Endothelial cell of umbilical vein (primary cell): ENCODE results near the gene DNAH1.

ENCODE experiments used
- CTCF ChIP-seq, 2 donors: IDR thresholded peaks; 1 replicate in 1 of 2; 2 replicates in 1 of 2; pipeline ENCODE4 v1.5.1; 2011; ENCODE audit warnings: low read length in 2 of 2, mild to moderate bottlenecking in 2 of 2, moderate library complexity in 2 of 2, control low read depth in 1 of 2, inconsistent platforms in 1 of 2, low read depth in 1 of 2; ENCODE audit not compliant: insufficient read depth in 1 of 2; ENCODE audit errors: extremely low read depth in 1 of 2
- EZH2 ChIP-seq: IDR thresholded peaks from 2 replicates; pipeline ENCODE4 v1.6.1; 2012; ENCODE audit warnings: borderline replicate concordance, low read depth, mild to moderate bottlenecking, moderate library complexity, low read length, inconsistent platforms; ENCODE audit not compliant: severe bottlenecking
- FOS ChIP-seq: IDR thresholded peaks from 2 replicates; pipeline ENCODE4 v1.6.1; 2011; ENCODE audit warnings: mild to moderate bottlenecking, low read length, moderate library complexity, borderline replicate concordance; ENCODE audit not compliant: insufficient read depth
- GATA2 ChIP-seq: IDR thresholded peaks from 2 replicates; pipeline ENCODE4 v1.7.0; 2011; ENCODE audit warnings: low read depth, mild to moderate bottlenecking, moderate library complexity, mixed read lengths, low read length; ENCODE audit not compliant: insufficient read length, insufficient read depth
- JUN ChIP-seq: IDR thresholded peaks from 2 replicates; pipeline ENCODE4 v1.6.1; 2011; ENCODE audit warnings: borderline replicate concordance, low read depth; ENCODE audit not compliant: insufficient read length, insufficient read depth
- POLR2A ChIP-seq: IDR thresholded peaks from 2 replicates; pipeline ENCODE4 v1.6.1; 2012; ENCODE audit warnings: low read depth, mild to moderate bottlenecking, control low read depth, low read length
- POLR2AphosphoS5 ChIP-seq: IDR thresholded peaks from 2 replicates; pipeline ENCODE4 v1.6.1; 2012; ENCODE audit warnings: low read depth, mild to moderate bottlenecking, control low read depth, low read length, moderate library complexity; ENCODE audit not compliant: insufficient read depth
- TF ChIP-seq, protein P1 (sequence below): IDR thresholded peaks from 2 replicates; pipeline ENCODE4 v1.6.1; 2011; ENCODE audit not compliant: insufficient read depth, insufficient read length

- TF ChIP-seq CTCF (IDR thresholded peaks at IDR 0.05; ENCODE audit: extremely low read depth in 1 of 2, insufficient read depth in 1 of 2, low read depth in 1 of 2, low read length in 2 of 2) (no peak), POLR2A (no peak), EZH2 (no peak), POLR2AphosphoS5 (no peak), JUN (no peak), GATA2 (no peak), FOS (no peak)
- TF ChIP-seq, protein P1, sequence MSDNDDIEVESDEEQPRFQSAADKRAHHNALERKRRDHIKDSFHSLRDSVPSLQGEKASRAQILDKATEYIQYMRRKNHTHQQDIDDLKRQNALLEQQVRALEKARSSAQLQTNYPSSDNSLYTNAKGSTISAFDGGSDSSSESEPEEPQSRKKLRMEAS: no peak
These were observed 39.4 kb downstream of the DNAH1 start for GRCh38 chr3:52355526-52355925.
